Measurements from ENCODE around the gene ANAPC1. TPM values are rescaled to one million over a fixed set of nuclear protein-coding genes. Genes with fewer than 3 reads are reported as not detected.
A peak's percentile ranks its signal among the peaks of the same experiment; 100 is the strongest.

Gene ANAPC1, protein sequence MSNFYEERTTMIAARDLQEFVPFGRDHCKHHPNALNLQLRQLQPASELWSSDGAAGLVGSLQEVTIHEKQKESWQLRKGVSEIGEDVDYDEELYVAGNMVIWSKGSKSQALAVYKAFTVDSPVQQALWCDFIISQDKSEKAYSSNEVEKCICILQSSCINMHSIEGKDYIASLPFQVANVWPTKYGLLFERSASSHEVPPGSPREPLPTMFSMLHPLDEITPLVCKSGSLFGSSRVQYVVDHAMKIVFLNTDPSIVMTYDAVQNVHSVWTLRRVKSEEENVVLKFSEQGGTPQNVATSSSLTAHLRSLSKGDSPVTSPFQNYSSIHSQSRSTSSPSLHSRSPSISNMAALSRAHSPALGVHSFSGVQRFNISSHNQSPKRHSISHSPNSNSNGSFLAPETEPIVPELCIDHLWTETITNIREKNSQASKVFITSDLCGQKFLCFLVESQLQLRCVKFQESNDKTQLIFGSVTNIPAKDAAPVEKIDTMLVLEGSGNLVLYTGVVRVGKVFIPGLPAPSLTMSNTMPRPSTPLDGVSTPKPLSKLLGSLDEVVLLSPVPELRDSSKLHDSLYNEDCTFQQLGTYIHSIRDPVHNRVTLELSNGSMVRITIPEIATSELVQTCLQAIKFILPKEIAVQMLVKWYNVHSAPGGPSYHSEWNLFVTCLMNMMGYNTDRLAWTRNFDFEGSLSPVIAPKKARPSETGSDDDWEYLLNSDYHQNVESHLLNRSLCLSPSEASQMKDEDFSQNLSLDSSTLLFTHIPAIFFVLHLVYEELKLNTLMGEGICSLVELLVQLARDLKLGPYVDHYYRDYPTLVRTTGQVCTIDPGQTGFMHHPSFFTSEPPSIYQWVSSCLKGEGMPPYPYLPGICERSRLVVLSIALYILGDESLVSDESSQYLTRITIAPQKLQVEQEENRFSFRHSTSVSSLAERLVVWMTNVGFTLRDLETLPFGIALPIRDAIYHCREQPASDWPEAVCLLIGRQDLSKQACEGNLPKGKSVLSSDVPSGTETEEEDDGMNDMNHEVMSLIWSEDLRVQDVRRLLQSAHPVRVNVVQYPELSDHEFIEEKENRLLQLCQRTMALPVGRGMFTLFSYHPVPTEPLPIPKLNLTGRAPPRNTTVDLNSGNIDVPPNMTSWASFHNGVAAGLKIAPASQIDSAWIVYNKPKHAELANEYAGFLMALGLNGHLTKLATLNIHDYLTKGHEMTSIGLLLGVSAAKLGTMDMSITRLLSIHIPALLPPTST (N-terminal part only)
- total RNA-seq = 10 to 100 TPM; 67.0 to 69.5 TPM
- polyA plus RNA-seq = 10 to 100 TPM; 29.9 to 32.4 (median 30.8) TPM
- 60.5 to 194 (median 96.5) reads per million in 6 experiments for total RNA-seq

- Mint-ChIP-seq H3K27me3 (no peaks in the 10 kb centered on the region), H3K27ac (peak within 1 kb of the TSS; percentile 92 to 99 (median 98)), H3K4me1 (peaks cover 2 to 19% (median 14%) of the 10 kb centered on the region in 4 donors), H3K36me3 (peaks cover 0 to 16% (median 0%) of the 10 kb centered on the region in 3 donors), H3K9me3 (no peaks in the 10 kb centered on the region), H3K4me3 (peak within 1 kb of the TSS; percentile 92 to 99 (median 95))
- POLR2A ChIA-PET = interaction anchor here (1.2 to 2.8 kb wide), 2 partner anchors 9 to 169 kb away, joined by 3 to 27 read pairs; partner anchors contain the start of gene TMEM87B
- DNase-seq (peak; percentile 77 to 91 (median 82)), ATAC-seq (peak; percentile 95)
These were observed at the start of gene ANAPC1 for GRCh38 chr2:111883661-111884591. ANAPC1 (minus strand) TSS chr2:111884193; CDS start chr2:111880825, 3,368 bp downstream.

DNA sequence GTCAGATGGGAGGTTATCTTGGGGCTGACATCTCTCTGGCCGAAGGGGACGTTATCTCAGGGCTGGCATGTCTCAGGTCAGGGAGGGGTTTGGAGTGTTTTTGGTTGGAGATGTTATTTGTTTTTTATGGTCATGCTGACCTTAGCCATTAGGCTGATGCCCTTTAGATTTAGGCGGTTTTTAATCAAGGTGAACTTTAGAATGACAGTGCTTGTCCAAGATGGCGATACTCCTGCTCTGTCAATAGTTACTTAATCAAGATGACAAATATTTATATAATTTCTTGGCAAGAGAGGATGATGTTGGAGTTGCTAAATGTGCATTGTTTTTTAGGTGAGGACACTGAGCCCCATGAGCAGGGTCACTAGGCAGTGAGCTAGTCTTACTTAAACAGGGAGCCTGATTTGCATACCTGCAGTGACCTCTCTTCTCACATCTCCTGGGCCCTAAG, 48.9 kb upstream of the ANAPC1 start:
- no peak for ATAC-seq
- H3K4me1 Mint-ChIP-seq = no peaks in the 10 kb centered on the region
- peaks cover 0 to 11% (median 0%) of the 10 kb centered on the region in 5 donors for H3K27me3 Mint-ChIP-seq
- no peaks in the 10 kb centered on the region for H3K9me3 Mint-ChIP-seq
- H3K4me3 Mint-ChIP-seq = no peak overlapping the region
- no peaks in the 10 kb centered on the region for H3K36me3 Mint-ChIP-seq
- H3K27ac Mint-ChIP-seq = no peak overlapping the region
- no peak for DNase-seq
- POLR2A ChIA-PET = no interaction called here

DNA sequence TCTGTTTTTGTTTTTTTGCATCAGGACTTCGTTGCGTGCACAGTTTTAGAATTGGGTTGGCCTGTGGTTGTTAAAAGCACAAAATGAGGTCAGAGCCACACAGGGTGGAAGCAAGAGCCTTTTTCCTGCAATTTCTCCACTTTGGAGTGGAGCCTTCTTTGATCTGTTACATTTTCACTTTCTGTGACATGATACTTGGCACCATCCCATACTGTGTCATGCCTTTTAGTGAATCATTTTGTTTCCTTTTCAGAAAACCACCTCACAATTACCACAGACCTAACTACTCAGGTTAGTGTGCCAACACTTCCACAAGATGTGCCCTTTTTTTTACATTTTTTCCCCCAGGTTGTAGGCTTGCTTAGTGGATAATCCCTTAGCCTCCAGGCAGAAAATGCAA, 46.9 kb upstream of the ANAPC1 start:
- H3K9me3 Mint-ChIP-seq = no peaks in the 10 kb centered on the region
- H3K4me3 Mint-ChIP-seq = no peak overlapping the region
- H3K4me1 Mint-ChIP-seq = no peaks in the 10 kb centered on the region
- DNase-seq (no peak), ATAC-seq (no peak)
- H3K36me3 Mint-ChIP-seq = no peaks in the 10 kb centered on the region
- H3K27me3 Mint-ChIP-seq = peaks cover 0 to 13% (median 0%) of the 10 kb centered on the region in 5 donors
- no peak overlapping the region for H3K27ac Mint-ChIP-seq
- POLR2A ChIA-PET = no interaction called here

- Mint-ChIP-seq H3K27ac (no peak overlapping the region), H3K36me3 (no peaks in the 10 kb centered on the region), H3K9me3 (no peaks in the 10 kb centered on the region), H3K4me1 (no peaks in the 10 kb centered on the region), H3K27me3 (peaks cover 0 to 13% (median 0%) of the 10 kb centered on the region in 5 donors), H3K4me3 (no peak overlapping the region)
- DNase-seq (no peak), ATAC-seq (no peak)
- POLR2A ChIA-PET = no interaction called here
These were observed 46.4 kb upstream of the ANAPC1 start for GRCh38 chr2:111930409-111930808.

- no peak overlapping the region for H3K4me3 Mint-ChIP-seq
- no peak for DNase-seq
- no peaks in the 10 kb centered on the region for H3K36me3 Mint-ChIP-seq
- peaks cover 0 to 5% (median 1%) of the 10 kb centered on the region in 5 donors for H3K27me3 Mint-ChIP-seq
- no peak overlapping the region for H3K27ac Mint-ChIP-seq
- POLR2A ChIA-PET = no interaction called here
- no peak for ATAC-seq
- no peaks in the 10 kb centered on the region for H3K4me1 Mint-ChIP-seq
- H3K9me3 Mint-ChIP-seq = no peaks in the 10 kb centered on the region
These were observed 43.7 kb upstream of the ANAPC1 start for GRCh38 chr2:111927723-111928122.

GRCh38 chr2:111924617-111925107, 40.7 kb upstream of the ANAPC1 start:
- H3K4me1 Mint-ChIP-seq = no peaks in the 10 kb centered on the region
- ATAC-seq = no peak
- POLR2A ChIA-PET = no interaction called here

DNA sequence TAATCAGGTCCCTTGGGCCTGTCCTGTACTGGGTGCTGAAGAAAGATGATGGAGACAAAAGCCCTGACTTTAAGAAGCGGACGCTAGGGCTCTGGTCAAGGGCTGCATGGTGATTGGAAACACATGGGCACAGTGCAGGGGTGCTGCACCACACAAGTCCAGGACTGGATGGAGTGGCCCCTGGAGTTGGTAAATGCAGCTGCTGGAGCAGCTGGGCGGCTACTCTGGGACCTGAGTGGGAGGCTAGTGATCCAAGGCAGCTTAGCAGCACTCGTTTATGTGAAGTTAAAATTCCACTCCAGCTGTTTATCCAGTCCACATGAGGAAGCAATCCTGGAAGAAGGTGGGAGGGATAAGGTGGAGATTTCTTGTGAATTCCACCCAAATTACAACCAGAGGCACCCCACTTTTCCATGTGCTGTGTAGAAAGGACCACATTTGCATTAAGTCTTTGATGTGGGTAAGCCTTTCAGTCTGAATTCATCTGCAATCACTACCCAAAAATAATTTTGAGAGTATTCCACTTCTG, 39.3 kb upstream of the ANAPC1 start:
- H3K9me3 Mint-ChIP-seq = no peaks in the 10 kb centered on the region
- ATAC-seq (no peak), DNase-seq (no peak)
- H3K4me3 Mint-ChIP-seq = no peak overlapping the region
- peaks cover 0 to 5% (median 1%) of the 10 kb centered on the region in 5 donors for H3K27me3 Mint-ChIP-seq
- no peaks in the 10 kb centered on the region for H3K4me1 Mint-ChIP-seq
- POLR2A ChIA-PET = no interaction called here
- H3K27ac Mint-ChIP-seq = no peak overlapping the region
- no peaks in the 10 kb centered on the region for H3K36me3 Mint-ChIP-seq

More at GRCh38 chr2:111924617-111925107, 40.7 kb upstream of the ANAPC1 start:
- DNase-seq = no peak
- Mint-ChIP-seq H3K36me3 (no peaks in the 10 kb centered on the region), H3K27me3 (peaks cover 0 to 5% (median 1%) of the 10 kb centered on the region in 5 donors), H3K4me3 (no peak overlapping the region), H3K27ac (no peak overlapping the region), H3K9me3 (no peaks in the 10 kb centered on the region)

DNA sequence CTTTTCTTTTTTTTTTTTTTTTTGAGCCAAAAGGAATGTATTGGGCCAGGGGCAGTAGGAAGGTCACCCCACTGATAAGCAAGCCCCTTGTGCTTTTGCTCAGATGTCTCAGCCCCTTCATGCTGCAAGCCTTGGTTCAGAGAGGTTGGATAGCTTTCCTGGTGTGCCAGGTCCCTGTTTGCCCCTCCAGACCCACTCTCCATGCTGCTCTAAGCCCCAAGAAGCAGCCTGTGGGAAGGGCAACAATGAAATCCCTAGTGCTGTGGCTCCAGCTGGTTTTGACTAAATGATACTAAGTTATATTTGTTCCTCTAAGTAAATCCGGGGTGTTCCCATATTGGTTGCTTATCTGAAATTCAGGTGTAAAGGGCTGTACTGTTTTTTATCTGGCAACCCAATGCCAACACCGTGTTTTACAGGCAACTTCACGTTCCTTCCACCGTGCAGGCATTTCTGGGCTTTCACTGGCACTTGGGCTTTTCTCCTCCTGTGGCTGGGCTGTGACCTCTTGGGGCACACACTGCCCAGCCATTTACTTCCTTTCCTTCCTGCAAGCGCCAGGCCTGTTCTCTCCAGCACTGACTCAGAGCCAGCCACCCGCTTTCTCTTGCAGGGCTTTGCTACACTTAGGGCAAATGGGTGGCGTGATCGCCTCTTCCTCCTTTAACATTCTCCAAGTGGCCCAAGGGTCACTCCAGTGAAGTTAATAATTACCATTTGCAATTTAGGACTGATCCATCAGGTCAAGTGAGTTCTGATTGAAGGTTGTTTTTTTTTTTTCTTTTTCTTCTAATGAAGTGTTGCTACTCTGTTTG, 36.0 kb upstream of the ANAPC1 start:
- POLR2A ChIA-PET = no interaction called here
- no peaks in the 10 kb centered on the region for H3K4me1 Mint-ChIP-seq
- ATAC-seq (no peak), DNase-seq (no peak)
- no peak overlapping the region for H3K4me3 Mint-ChIP-seq
- peaks cover 0 to 5% (median under 1%) of the 10 kb centered on the region in 5 donors for H3K27me3 Mint-ChIP-seq
- no peaks in the 10 kb centered on the region for H3K36me3 Mint-ChIP-seq
- no peaks in the 10 kb centered on the region for H3K9me3 Mint-ChIP-seq
- H3K27ac Mint-ChIP-seq = no peak overlapping the region

DNA sequence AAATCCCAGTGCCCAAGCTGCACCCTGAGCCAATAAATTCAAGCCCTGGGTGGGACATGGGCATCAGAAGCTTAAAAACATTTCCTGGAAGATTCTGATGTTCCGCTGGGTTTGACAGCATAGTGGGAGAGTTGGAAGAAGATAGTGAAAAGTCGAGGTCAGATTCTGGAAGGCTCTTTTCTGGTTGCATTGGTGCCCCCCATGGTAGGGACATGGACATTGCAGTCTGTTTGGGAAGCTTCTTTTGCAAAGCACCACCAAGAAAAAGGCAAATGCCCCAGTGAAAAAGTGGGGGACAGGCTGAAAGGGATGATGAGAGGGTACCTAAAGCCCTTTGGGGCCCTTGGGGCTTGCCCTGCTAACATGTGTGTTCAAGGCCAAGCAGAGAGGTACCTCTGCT, 35.4 kb upstream of the ANAPC1 start:
- peaks cover 0 to 3% (median 0%) of the 10 kb centered on the region in 5 donors for H3K27me3 Mint-ChIP-seq
- POLR2A ChIA-PET = no interaction called here
- no peak for ATAC-seq
- H3K4me3 Mint-ChIP-seq = no peak overlapping the region
- H3K36me3 Mint-ChIP-seq = no peaks in the 10 kb centered on the region
- H3K9me3 Mint-ChIP-seq = no peaks in the 10 kb centered on the region
- no peak overlapping the region for H3K27ac Mint-ChIP-seq
- DNase-seq = no peak
- H3K4me1 Mint-ChIP-seq = no peaks in the 10 kb centered on the region

GRCh38 chr2:111918383-111918806, 34.4 kb upstream of the ANAPC1 start:
- Mint-ChIP-seq H3K27ac (no peak overlapping the region), H3K36me3 (no peaks in the 10 kb centered on the region), H3K27me3 (peaks cover 0 to 3% (median 0%) of the 10 kb centered on the region in 5 donors), H3K9me3 (no peaks in the 10 kb centered on the region), H3K4me3 (no peak overlapping the region), H3K4me1 (no peaks in the 10 kb centered on the region)
- DNase-seq = no peak
- POLR2A ChIA-PET = no interaction called here
- ATAC-seq = no peak

GRCh38 chr2:111917106-111917505, 33.1 kb upstream of the ANAPC1 start:
- DNase-seq = no peak
- Mint-ChIP-seq H3K27ac (no peak overlapping the region), H3K27me3 (peaks cover 0 to 3% (median 0%) of the 10 kb centered on the region in 5 donors), H3K4me1 (no peaks in the 10 kb centered on the region), H3K36me3 (no peaks in the 10 kb centered on the region), H3K4me3 (no peak overlapping the region), H3K9me3 (no peaks in the 10 kb centered on the region)
- POLR2A ChIA-PET = no interaction called here
- no peak for ATAC-seq

Measured in naive thymus-derived CD8-positive, alpha-beta T cell (primary cell).